ENCODE measurements around the gene ITPKA. TPM values are rescaled to one million over a fixed set of nuclear protein-coding genes. Genes with fewer than 3 reads are reported as not detected.

The ITPKA gene
- polyA plus RNA-seq, 3 donors = 0.34 to 2.3 (median 0.79) TPM

GRCh38 chr15:41487381-41487780, 6.3 kb upstream of the ITPKA start:
- WGBS, 3 donors = 76 to 85% (median 79%) methylated on average over 9 of the region's 9 CpGs
- no peak overlapping the region for H3K27ac ChIP-seq (ENCODE audit: low read depth, low read length)

- no peak overlapping the region for H3K27ac ChIP-seq (ENCODE audit: low read depth, low read length)
- 83 to 92% (median 91%) methylated on average over 2 of the region's 2 CpGs for WGBS, 3 donors
These were observed 5.9 kb upstream of the ITPKA start for GRCh38 chr15:41487802-41488201.

GRCh38 chr15:41489641-41490040, 4.0 kb upstream of the ITPKA start:
- no peak overlapping the region for H3K27ac ChIP-seq (ENCODE audit: low read depth, low read length)
- 98 to 100% (median 98%) methylated on average over 2 of the region's 2 CpGs for WGBS, 3 donors

GRCh38 chr15:41490355-41490754, 3.3 kb upstream of the ITPKA start:
- 46 to 68% (median 54%) methylated on average over 4 of the region's 4 CpGs for WGBS, 3 donors

GRCh38 chr15:41491889-41492288, 1.8 kb upstream of the ITPKA start:
- WGBS, 3 donors = 86 to 89% (median 89%) methylated on average over 4 of the region's 4 CpGs

More at GRCh38 chr15:41490355-41490754, 3.3 kb upstream of the ITPKA start:
- H3K27ac ChIP-seq (ENCODE audit: low read depth, low read length) = no peak overlapping the region

GRCh38 chr15:41492597-41493204, 973 bp upstream of the ITPKA start:
- no peak overlapping the region for H3K27ac ChIP-seq (ENCODE audit: low read depth, low read length)
- 6 to 14% (median 9%) methylated on average over 15 of the region's 15 CpGs for WGBS, 3 donors

More at GRCh38 chr15:41491889-41492288, 1.8 kb upstream of the ITPKA start:
- H3K27ac ChIP-seq (ENCODE audit: low read depth, low read length) = no peak overlapping the region

- no peak overlapping the region for H3K27ac ChIP-seq (ENCODE audit: low read depth, low read length)
These were observed 172 bp downstream of the ITPKA start for GRCh38 chr15:41493902-41494189.

GRCh38 chr15:41494190-41494921, 682 bp downstream of the ITPKA start:
- WGBS, 3 donors = 2% methylated on average over 60 to 76 of the region's 77 CpGs
- no peak overlapping the region for H3K27ac ChIP-seq (ENCODE audit: low read depth, low read length)

More at GRCh38 chr15:41493902-41494189, 172 bp downstream of the ITPKA start:
- 0 to 1% (median 0%) methylated on average over 23 to 41 of the region's 41 CpGs for WGBS, 3 donors

GRCh38 chr15:41494922-41495735, 1.5 kb downstream of the ITPKA start:
- no peak overlapping the region for H3K27ac ChIP-seq (ENCODE audit: low read depth, low read length)
- 3 to 12% (median 4%) methylated on average over 49 to 60 of the region's 60 CpGs for WGBS, 3 donors

- 24 to 32% (median 24%) methylated on average over 47 to 59 of the region's 59 CpGs for WGBS, 3 donors
- H3K27ac ChIP-seq (ENCODE audit: low read depth, low read length) = no peak overlapping the region
These were observed 2.3 kb downstream of the ITPKA start for GRCh38 chr15:41495736-41496599.

- no peak overlapping the region for H3K27ac ChIP-seq (ENCODE audit: low read depth, low read length)
- 87 to 95% (median 92%) methylated on average over 2 of the region's 2 CpGs for WGBS, 3 donors
These were observed 5.0 kb downstream of the ITPKA start for GRCh38 chr15:41498657-41499056.

GRCh38 chr15:41499109-41499851, 5.6 kb downstream of the ITPKA start:
- WGBS, 3 donors = 91 to 95% (median 93%) methylated on average over 6 of the region's 6 CpGs
- H3K27ac ChIP-seq (ENCODE audit: low read depth, low read length) = no peak overlapping the region

GRCh38 chr15:41501191-41501917, 7.7 kb downstream of the ITPKA start:
- 5 to 39% (median 10%) methylated on average over 53 to 56 of the region's 56 CpGs for WGBS, 3 donors
- no peak overlapping the region for H3K27ac ChIP-seq (ENCODE audit: low read depth, low read length)

GRCh38 chr15:41501931-41502794, 8.5 kb downstream of the ITPKA start:
- WGBS, 3 donors = 4 to 44% (median 5%) methylated on average over 48 to 64 of the region's 64 CpGs
- no peak overlapping the region for H3K27ac ChIP-seq (ENCODE audit: low read depth, low read length)

GRCh38 chr15:41502795-41503668, 9.4 kb downstream of the ITPKA start:
- 13 to 49% (median 15%) methylated on average over 49 to 54 of the region's 54 CpGs for WGBS, 3 donors
- no peak overlapping the region for H3K27ac ChIP-seq (ENCODE audit: low read depth, low read length)

Data from adipose tissue (tissue), 3 donors.